ENCODE results near the gene CELF3.
"Not testable (repeated sequence)": the region's sequence is repeated elsewhere in the genome, so short reads cannot be mapped to it uniquely, and the experiment has no call there.

Gene CELF3

DNA sequence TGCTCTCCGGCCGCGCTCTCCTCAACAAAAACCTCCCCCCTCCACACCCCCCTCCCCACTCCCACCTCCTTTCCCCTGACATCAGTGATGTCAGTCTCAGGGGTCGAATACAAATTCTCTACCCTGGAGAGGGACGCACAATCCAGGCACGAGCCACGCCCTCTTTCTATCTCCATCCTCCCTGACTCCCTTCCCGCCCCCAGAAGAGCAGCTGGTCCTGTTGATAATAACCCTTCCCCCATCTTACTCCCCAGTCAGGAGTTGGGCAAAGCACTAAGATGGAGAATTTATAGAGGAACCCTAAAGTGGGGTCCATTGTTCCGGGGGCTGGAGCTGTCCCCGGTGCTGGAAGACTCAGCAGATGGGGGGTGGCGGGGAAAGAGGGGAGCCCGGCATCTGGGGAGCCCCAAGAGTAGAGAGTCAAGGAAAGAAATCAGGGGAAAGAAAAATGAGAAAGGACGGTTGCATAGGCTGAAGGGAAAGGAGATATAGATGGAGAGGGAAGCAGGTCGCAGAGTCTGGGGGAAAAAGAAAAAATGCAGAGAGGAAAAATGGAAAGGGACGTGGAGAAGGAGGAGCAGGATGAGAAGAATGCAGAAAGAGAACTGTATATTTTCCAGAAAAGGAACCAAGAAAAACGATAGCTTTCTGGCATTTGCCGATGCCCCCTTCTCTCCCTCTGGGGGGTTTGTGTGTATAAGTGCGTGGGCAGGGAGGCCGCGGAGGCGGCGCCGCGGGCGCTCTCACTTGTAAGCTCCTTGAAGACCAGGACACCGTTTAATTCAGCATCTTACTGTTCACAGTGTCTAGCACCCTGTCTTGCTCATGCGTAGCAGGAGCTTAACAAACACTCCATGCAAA is at the start of gene CELF3:
CELF3 (minus strand) TSS at position 33 of the 861 bp plus-strand sequence. CDS start 783 bp downstream, outside the sequence.
- no peak for DNase-seq

DNA sequence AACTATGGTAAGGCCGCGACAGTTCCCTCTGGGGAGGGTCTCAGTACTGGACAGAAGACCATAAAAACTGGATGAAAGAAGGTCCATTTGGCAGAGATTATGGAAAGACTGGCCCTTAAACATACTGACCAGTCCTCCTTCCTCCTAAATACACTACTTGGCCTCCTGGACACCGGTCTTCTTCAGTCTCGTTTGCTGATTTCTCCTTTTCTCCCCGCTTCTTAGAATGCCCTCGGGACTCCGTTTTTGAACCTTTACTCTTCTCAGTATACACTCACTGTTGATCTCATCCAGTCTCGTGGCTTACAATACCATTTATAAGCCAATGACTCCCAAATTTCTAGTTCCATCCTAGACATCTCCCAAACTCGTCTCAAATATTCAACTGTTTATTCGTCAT is 47.4 kb upstream of the CELF3 start:
- DNase-seq = no peak

DNA sequence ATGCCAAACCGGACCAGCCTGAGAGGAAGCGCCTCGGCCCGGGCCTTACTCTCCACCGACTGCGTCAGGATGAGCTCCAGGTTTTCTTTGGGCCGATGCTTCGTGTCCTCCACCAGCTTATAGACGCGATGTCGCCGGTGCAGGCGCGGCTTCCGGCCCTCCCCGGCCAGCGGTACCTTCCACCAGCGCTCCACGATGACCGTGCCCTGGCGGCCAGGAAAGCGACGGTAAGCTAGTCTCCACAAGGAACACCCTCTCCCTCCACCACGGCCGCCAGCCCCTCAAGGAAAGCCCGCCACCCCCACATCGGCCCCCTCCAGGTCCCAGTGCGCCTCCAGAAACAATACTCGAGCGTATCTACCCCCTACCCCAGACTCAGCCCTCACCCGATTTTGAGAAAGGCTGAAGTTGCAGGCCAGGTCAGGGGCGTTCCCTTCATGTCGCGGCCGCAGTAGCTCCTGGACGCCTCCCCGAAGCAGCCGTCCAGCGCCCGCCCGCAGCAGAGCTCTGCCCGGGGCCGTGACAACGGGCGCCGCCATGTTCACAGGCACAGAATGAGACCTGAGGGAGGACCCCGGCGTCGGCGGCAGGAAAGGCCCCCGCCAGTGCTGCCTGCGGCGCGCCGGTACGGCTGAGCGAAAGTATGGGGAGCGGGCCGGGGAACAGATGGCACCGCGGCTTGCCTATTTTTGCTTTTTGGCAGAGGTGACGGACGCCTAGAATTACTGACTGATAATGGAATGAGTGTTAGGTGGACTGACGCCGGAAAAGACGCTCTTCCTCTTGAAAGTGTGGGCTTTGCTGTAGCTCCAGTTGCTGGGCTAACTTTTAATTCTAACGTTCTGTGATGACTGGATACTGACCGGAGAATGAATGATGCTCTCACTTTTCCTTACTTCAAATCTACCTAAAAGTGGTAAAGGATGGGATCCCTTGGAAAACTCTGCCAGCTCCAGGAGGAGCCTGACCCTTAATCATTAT is 46.6 kb upstream of the CELF3 start, which contains the start of gene MRPL9:
MRPL9 (minus strand) TSS at position 556 of the 981 bp plus-strand sequence; CDS start at position 539, 17 bp downstream.
- peak; percentile 76 for DNase-seq

DNA sequence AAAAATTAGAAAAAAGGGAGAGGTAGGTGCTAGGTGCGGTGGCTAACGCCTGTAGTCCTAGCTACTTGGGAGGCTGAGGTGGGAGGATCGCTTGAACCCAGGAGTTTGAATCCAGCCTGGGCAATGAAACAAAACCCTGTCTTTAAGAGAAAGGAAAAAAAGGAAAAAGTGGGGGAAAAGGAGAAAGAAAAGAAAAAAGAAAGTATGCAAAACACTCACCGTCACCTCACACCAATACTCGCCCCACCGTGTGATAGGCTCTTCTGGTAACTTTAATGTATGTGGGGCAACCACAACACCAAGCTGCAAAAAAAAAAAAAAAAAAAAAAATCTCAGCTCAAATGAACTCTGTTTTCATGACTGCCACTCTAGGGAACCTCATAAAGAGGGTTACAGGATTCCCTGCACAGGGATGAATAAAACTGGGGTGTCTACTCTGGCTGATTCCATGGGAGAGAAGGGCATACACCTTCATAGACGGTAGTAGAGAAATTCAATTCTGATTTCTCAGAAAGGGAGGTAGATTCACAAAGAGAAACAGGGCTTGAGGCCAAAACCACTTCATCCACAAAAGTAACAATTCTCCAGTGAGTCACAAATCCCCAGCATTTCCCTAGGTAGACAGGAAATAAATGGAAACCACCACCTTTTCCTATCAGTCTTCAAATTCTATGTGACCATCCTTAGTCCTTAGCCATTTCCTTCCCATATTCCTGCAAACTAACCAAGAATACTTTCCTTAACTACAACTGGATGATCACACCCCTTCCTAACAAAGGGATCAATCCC is 44.2 kb upstream of the CELF3 start:
- no peak for DNase-seq

DNA sequence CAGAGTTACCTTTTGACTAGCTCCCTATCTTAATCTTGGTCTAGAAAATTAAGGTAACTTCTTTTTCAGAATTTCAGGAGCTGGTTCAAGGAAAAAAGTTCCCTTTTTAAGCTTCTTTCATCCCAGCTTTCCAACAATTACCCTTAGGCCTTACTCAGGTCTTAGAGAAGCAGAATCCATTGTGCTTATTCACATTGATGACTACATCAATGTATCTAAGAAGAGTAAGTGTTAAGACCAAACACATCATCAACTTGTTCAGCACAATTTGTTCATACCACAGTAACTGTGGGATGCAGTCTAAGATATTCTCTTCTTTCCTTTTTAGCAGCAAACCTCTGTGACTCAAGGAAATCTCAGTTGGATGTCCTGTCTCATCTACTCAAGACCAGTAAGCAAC is 42.6 kb upstream of the CELF3 start:
- no peak for DNase-seq

DNA sequence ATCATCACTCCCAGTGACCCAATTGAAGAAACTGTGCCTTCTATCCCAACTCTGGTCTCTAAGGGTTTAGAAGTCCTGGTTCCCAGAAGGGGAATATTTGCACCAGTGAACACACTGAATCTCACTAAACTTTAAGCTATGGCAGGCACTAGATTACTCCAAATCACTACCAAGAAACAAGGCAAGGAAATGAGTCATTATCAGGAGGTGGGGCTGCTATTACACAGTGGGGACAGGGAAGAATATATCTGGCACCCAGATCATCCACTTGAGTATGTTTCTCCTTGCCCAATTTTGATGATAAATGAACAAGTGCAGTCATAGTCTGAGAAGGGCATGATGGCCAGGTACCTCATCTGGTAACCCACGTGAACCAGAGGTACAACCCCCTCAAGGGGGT is 39.7 kb upstream of the CELF3 start:
- no peak for DNase-seq

DNA sequence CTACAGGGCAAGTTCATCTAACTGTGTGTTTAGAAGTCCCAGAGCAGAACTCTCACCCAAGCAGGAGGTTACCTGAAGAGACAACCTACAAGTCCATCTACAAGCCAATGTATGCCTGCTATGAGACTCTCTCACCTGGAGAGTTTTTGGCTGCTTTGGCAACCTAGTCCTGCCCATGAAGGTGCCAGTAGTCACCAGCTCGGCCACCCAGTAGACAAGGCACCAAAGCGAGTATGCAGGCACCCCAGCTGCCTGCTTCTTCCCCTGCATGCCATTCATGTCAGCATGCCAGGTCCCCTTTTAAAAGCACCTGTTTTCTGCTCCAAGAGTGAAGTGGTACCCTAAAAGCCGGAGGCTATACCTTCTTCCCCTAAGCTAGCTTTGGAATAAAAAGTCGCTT is 24.9 kb upstream of the CELF3 start:
- no peak for DNase-seq

DNA sequence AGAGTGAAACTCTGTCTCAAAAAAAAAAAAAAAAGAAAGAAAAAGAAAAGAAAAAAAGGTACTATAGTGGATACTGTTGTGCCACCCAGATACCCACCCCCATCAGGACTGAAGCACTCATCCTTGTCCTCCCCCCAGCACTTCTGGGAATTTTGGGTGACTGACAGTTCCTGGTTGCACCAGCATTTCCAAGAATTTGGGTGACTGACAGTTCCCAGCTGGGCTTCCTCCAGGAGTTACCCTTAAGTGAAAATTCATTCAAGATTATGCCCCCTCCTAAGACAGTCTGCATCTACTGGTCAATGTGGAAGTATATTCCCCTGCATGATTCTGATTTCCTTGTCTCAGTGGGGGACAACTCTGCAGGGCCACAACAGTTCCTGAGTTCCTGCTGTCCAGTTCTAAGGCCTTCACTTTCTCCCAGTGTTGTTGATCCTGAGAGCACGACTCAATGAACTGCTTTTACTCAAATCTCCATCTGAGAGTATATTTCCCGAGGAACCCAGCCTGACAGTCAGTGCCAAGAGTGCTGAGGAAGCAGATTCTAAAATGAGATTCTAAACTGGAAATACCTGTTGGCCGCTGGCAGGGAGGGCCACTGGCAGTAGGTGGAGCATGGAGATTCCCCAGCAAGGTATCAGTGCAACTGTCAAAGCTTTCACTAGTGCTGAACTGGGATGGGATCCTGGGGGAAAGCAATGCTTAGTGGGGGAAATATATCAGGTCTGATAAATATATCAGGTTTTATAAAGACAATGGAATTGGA is 23.2 kb upstream of the CELF3 start:
- DNase-seq = no peak

DNA sequence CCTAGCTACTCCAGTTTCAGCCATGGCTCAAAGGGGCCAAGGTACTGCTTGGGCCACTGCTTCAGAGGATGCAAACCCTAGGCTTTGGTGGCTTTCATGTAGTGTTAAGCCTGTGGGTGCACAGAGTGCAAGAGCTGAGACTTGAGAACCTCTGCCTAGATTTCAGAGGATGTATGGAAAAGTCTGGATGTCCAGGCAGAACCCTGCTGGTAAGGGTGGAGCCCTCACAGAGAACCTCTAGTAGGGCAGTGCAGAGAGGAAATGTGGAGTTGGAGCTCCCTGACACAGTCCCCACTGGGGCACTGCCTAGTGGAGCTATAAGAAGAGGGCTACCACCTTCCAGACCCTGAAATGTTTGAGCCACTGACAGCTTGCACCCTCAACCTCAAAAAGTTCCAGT is 20.9 kb upstream of the CELF3 start:
- DNase-seq = no peak

DNA sequence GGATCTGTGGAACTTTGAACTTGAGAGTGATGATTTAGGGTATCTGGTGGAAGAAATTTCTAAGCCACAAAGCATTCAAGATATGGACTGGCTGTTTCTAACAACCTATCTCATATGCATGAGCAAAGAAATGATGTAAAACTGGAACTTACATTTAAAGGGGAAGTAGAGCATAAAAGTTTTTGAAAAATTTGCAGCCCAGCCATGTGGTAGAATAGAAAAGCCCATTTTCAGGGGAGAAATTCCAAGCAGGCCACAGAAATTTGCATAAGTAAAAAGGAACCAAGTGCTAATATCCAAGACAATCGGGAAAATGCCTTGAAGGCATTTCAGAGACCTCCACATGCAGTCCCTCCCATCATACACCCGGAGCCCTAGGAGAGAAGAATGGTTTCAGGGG is 20.4 kb upstream of the CELF3 start:
- DNase-seq = no peak

DNA sequence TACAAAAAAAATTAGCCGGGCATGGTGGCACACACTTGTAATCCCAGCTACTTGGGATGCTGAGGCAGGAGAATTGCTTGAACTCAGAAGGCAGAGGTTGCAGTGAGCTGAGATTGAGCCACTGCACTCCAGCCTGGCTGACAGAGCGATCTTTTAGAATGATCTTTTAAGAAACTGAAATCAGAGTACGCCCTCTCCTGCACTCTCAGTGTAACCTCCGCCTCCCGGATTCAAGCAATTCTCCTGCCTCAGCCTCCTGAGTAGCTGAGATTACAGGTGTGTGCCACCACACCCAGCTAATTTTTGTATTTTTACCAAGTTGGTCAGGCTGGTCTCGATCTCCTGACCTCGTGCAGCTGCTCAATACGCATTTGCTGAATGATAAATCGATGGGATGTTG is 17.4 kb upstream of the CELF3 start:
- DNase-seq = not testable (repeated sequence)

DNA sequence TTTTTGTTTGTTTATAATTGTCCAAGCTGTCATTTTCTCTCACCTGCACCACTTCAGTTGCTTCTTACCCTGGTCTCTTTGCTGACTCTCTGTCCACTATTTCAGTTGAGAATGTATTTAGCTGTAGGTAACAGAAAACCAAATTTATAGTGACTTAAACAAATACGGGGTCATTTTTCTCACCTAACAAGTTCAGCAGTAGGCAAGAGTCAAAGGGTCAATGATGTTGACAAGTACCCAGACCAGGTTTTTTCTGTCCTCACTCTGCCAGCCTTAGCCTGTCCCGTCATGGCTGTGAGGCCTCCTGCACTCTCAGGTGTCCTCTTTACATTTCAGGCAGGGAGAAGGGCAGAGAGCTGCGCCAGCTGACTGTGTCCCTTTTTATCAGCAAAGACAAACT is 16.5 kb upstream of the CELF3 start:
- no peak for DNase-seq

DNA sequence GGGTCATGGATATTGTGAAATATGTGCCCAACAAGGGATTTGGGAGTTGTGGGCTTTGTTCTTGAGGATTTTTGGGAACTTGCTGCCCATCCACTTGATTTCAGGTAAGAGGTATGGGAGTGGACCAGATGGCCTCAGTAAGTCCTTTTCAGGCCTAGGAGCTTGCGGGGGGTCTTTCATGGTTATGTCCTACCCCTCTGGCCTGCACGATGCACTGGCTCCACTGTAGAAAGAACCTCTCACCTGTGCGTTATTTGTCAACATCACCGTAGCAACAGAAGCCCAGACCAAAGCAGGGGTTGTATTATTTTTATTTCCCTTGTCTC is 13.3 kb upstream of the CELF3 start:
- no peak for DNase-seq

DNA sequence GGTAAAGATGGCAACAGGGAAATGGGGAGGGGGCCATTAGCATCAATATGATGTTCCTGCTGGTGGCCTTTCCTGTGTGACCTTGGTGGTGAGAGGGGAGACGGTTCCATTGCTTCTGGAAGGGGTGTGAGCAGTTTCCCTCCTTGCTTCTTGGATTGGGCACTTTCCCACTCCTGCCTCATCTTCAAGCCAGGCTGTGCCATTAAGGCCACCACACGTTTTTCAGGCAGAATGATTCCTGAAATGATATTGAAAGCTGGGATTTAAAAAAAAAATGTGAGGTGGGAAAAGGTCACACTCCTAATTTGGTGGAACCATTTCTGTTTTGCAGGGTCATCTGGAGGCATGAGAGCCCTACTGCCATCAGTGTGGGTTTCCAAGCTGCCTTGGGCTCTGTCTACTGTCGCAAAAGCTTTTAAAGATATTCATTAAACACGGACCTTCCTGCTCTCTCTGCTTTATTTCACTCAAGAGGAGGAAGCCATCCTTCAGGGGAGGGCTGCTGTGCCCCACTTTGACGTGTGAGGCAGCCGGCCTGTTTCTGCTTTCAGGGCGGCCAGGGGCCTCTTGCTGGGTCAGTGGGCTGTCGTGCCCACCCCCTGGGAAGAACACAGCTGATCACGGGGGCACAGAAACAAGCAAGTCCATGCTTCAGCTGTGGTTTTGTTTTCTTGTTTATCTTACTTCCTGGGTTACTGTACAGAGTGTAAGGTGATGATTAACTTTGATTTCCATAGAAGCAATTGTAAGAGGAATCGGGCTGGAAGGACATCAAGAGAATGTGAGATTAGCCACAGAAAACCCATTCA is 12.8 kb upstream of the CELF3 start:
- DNase-seq = no peak

DNA sequence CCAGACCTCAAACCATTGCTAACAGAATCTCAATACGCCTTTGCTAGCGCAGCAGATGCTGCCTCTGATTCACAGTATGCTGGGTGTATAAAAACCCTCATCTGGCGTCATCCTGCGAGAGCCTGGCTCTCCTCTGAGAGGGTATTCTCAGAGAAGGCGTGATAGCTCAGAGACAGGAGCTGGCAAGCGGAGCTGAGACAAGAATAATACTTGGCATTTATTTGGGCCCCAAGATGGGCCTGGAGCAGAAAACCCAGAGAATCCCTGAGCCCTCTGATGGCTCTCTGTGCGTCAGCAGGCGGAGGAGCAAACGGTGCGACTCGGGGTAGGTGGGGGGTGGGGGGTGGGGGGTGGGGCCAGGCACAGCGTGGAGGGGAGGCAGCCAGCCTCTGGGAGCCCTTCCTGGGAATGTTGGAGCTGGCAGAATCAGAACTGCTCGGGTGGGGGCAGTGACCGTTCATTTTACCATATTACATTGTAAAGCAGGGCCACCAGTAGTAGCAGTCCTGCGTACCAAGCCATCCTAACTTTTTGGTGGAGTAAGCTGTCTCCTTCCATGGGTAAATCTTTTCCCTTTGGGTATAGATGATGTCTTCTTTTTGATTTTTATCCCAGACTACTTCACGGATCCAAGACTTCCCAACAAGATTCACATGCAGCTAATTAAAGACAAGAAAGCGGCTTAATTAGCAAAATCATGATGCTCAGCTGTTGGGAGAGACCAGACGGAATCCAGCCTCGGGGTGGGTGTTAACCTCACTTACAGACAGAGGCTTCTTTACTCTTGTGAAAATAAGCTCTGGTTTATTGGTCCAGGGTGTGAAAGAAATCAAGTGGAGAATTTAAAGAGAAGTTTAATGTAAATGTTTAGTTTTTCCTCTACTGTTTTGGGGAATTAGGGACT is 11.8 kb upstream of the CELF3 start:
- no peak for DNase-seq

DNA sequence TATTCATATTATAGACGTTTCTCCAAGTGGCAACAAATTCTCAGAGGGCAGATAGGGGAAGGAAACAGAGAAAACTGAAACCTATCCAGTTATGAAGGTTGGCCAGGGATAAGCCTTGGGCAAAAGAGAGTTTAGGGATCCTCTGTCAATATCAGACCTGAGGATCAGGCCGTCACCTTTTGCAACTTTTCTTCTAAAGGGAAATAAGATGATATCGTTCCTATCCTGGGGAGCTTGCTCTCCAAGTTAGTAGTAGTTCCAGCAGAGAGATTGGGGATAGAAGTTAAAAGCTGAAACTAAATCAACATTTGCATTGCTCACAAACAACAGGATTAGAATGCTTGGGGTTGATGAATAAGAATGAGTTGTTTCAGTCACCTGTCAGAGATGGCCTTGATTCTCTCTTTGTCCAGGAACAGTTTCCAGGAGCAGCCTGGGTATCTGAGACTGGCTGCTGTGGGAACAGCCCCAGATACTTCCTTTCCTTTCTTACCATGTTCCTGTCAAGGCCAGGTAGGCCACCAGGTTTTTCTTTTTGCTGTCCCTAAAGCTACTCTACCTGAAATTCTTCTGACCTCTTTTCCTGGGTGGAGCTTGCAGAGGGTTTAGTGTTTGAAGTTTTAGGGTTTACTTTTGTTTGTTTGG is 7.2 kb upstream of the CELF3 start:
- no peak for DNase-seq

DNA sequence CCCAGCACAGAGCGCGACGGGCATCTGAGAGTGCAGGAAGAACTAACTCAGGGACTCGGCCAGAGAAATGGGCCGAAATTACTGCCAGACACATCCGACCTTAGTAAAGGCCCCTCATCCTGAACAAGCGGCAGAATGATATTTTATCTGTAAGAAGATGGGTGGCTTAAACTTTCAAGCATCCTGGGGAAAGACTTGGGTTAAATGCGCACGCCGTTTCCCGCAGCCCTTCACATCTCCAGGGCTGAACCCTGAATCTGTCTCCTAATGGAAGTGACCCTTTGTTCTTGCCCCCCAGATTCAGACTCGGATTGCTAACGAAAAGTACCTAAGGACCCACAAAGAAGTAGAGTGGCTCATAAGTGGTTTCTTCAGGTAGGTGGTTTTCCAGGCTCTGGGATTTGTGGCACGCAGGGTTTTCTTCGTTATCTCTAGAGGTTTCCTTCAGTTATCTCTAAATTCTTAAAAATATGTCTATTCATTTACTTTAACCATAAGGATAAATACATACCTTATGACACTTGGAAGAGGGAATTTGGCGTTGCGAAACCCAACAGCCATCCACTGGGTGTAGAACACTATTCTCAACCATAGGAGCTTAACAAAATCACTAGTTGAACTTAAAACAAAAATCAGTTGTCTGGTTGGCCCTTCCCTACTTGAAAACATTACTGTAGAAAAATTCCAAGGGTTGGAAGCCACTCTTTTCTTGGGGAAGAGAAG is 5.3 kb upstream of the CELF3 start:
- DNase-seq = no peak

DNA sequence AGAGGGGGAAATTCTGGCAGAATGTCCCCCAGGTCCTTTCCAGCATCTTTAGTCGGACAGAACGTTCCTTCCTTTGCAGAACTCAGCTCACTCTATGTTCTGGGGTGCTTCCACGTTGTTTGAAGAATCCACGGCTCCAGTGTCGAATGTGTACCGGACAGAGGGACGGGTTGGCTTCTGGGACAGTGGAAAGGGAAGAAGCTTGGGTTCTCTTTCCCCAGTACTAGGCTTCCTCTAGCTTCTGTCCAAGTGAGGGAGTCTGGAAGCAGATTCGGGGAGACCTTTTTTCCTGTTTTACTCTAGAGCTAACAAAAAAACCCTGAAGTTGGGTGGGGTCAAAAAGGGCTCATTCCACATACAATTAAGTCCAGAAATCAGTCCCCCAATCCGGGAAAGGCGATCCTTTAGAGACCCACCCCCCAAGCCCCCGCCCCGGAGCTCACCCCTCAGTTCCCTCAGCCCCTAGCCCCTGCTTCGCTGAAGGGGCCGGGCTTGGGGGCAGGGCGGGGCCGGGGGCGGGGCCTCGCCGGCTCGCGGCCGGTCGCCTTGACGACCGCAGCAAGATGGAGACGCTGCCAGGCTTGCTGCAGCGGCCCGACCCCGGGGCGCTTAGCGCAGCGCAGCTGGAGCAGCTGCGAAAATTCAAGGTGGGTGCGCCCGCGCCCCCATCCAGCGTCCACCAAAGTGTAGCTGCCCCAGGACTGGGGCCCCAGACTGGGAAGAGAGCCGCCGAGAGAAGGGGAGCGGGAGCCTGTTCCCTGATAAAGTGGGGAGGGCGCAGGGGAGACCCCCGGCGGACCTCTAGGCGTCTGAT is 4.6 kb upstream of the CELF3 start, which contains the start of gene RIIAD1:
RIIAD1 (plus strand) TSS at position 549 of the 814 bp plus-strand sequence; CDS start at position 564, 15 bp downstream.
- peak; percentile 19 for DNase-seq
